ENCODE results near the gene GJB4. TPM values are rescaled to one million over a fixed set of nuclear protein-coding genes. Genes with fewer than 3 reads are reported as not detected.

The GJB4 gene
- total RNA-seq, 2 experiments from 2014 or later = not detected

- peaks cover 8 to 10% of the 10 kb centered on the region in 2 experiments for H3K27me3 ChIP-seq (ENCODE audit: control insufficient read depth in 1 of 2, insufficient read depth in 2 of 2, low read length in 2 of 2)
- Mint-ChIP-seq H3K27me3 (peaks cover 29% of the 10 kb centered on the region), H3K27ac (no peak overlapping the region), H3K9me3 (no peaks in the 10 kb centered on the region), H3K36me3 (ENCODE audit: low read depth) (no peaks in the 10 kb centered on the region), H3K4me3 (no peak overlapping the region), H3K4me1 (ENCODE audit: low read depth) (no peaks in the 10 kb centered on the region)
- no peak overlapping the region for H3K27ac ChIP-seq (ENCODE audit: low read depth in 1 of 2, low read length in 2 of 2)
- H3K36me3 ChIP-seq (ENCODE audit: insufficient read depth, low read length) = no peaks in the 10 kb centered on the region
- no peaks in the 10 kb centered on the region for H3K4me1 ChIP-seq (ENCODE audit: insufficient read depth, low read length)
- intact Hi-C loops (cut with DNase I, micrococcal nuclease) = no loop called here
- no peak overlapping the region for H3K4me3 ChIP-seq (ENCODE audit: low read length)
- ChIA-PET POLR2A (no interaction called here), CTCF (no interaction called here)
- DNase-seq = no peak
- no peak for ATAC-seq (ENCODE audit: poor library complexity)
- H3K9me3 ChIP-seq (ENCODE audit: control insufficient read depth in 1 of 2, insufficient read depth in 1 of 2, low read length in 2 of 2) = no peaks in the 10 kb centered on the region
- TF ChIP-seq CTCF (IDR thresholded peaks at IDR 0.05) = no peak
Measured at GRCh38 chr1:34715139-34715538, 44.4 kb upstream of the GJB4 start.

GRCh38 chr1:34721241-34721640 is 38.3 kb upstream of the GJB4 start:
- H3K27ac ChIP-seq (ENCODE audit: low read depth in 1 of 2, low read length in 2 of 2) = no peak overlapping the region
- peaks cover 2 to 20% of the 10 kb centered on the region in 2 experiments for H3K27me3 ChIP-seq (ENCODE audit: control insufficient read depth in 1 of 2, insufficient read depth in 2 of 2, low read length in 2 of 2)
- ChIA-PET CTCF (no interaction called here), POLR2A (no interaction called here)
- Mint-ChIP-seq H3K27ac (no peak overlapping the region), H3K4me1 (ENCODE audit: low read depth) (no peaks in the 10 kb centered on the region), H3K27me3 (peaks cover 60% of the 10 kb centered on the region), H3K36me3 (ENCODE audit: low read depth) (no peaks in the 10 kb centered on the region), H3K9me3 (no peaks in the 10 kb centered on the region), H3K4me3 (no peak overlapping the region)
- no peaks in the 10 kb centered on the region for H3K4me1 ChIP-seq (ENCODE audit: insufficient read depth, low read length)
- intact Hi-C loops (cut with DNase I, micrococcal nuclease) = no loop called here
- no peak overlapping the region for H3K4me3 ChIP-seq (ENCODE audit: low read length)
- H3K9me3 ChIP-seq (ENCODE audit: control insufficient read depth in 1 of 2, insufficient read depth in 1 of 2, low read length in 2 of 2) = no peaks in the 10 kb centered on the region
- ATAC-seq (ENCODE audit: poor library complexity) (no peak), DNase-seq (no peak)
- no peak for TF ChIP-seq CTCF (IDR thresholded peaks at IDR 0.05)
- H3K36me3 ChIP-seq (ENCODE audit: insufficient read depth, low read length) = no peaks in the 10 kb centered on the region

- Mint-ChIP-seq H3K36me3 (ENCODE audit: low read depth) (no peaks in the 10 kb centered on the region), H3K4me3 (no peak overlapping the region), H3K27ac (no peak overlapping the region), H3K9me3 (no peaks in the 10 kb centered on the region), H3K4me1 (ENCODE audit: low read depth) (no peaks in the 10 kb centered on the region), H3K27me3 (peaks cover 61% of the 10 kb centered on the region)
- peaks cover 0 to 25% of the 10 kb centered on the region in 2 experiments for H3K27me3 ChIP-seq (ENCODE audit: control insufficient read depth in 1 of 2, insufficient read depth in 2 of 2, low read length in 2 of 2)
- DNase-seq (no peak), ATAC-seq (ENCODE audit: poor library complexity) (no peak)
- H3K36me3 ChIP-seq (ENCODE audit: insufficient read depth, low read length) = no peaks in the 10 kb centered on the region
- no peak overlapping the region for H3K27ac ChIP-seq (ENCODE audit: low read depth in 1 of 2, low read length in 2 of 2)
- intact Hi-C loops (cut with DNase I, micrococcal nuclease) = no loop called here
- CTCF ChIA-PET = no interaction called here
- no peaks in the 10 kb centered on the region for H3K9me3 ChIP-seq (ENCODE audit: control insufficient read depth in 1 of 2, insufficient read depth in 1 of 2, low read length in 2 of 2)
- no peak overlapping the region for H3K4me3 ChIP-seq (ENCODE audit: low read length)
- no peaks in the 10 kb centered on the region for H3K4me1 ChIP-seq (ENCODE audit: insufficient read depth, low read length)
- POLR2A ChIA-PET = no interaction called here
- no peak for TF ChIP-seq CTCF (IDR thresholded peaks at IDR 0.05)
Measured at GRCh38 chr1:34721646-34722355, 37.7 kb upstream of the GJB4 start.
